Lower lobe of right lung (tissue), 2 donors: ENCODE data around the gene KICS2. TPM values are rescaled to one million over a fixed set of nuclear protein-coding genes. Genes with fewer than 3 reads are reported as not detected.

Experiments used
- ATAC-seq, 2 donors: fragments of 200-7000 bp; cut with Tn5 transposase; one replicate each; pipeline ENCODE4 v1.9.1; 2020 to 2022; ENCODE audit warnings: mild to moderate bottlenecking in 2 of 2, moderate library complexity in 2 of 2
- DNase-seq: peaks from one replicate; pipeline ENCODE4 v3.0.0-alpha.2; 2020
- H3K27ac ChIP-seq: fragments of 200-600 bp; one replicate; pipeline ENCODE4 v1.8.0; 2022
- H3K27me3 ChIP-seq: fragments of 200-600 bp; one replicate; pipeline ENCODE4 v1.8.0; 2022; ENCODE audit warnings: low read depth
- H3K36me3 ChIP-seq: fragments of 200-600 bp; one replicate; pipeline ENCODE4 v1.8.0; 2022; ENCODE audit warnings: mild to moderate bottlenecking
- H3K4me1 ChIP-seq: fragments of 200-600 bp; one replicate; pipeline ENCODE4 v1.8.0; 2022
- H3K4me3 ChIP-seq: fragments of 200-600 bp; one replicate; pipeline ENCODE4 v1.8.0; 2022; ENCODE audit warnings: mild to moderate bottlenecking
- H3K9me3 ChIP-seq: fragments of 200-600 bp; one replicate; pipeline ENCODE4 v1.8.0; 2022
- CTCF ChIP-seq: fragments of 200-600 bp; IDR thresholded peaks from one replicate; pipeline ENCODE4 v1.8.0; 2022; ENCODE audit warnings: antibody characterized with exemption, mild to moderate bottlenecking
- intact Hi-C: fragments of 100-400 bp; cut with DNase I; formaldehyde crosslinking; loops from one replicate; pipeline ENCODE4 v1.11.0; 2022
- total RNA-seq: library from RNA; stranded (reverse); fragmentation: NEBNext Ultra II Directional; extraction: Animal tissue kit (Norgen Biotek cat#: 25700); gene quantifications from one replicate; pipeline ENCODE4 v1.2.1, GENCODE V29; 2021
- donor health status: DM: no; HTN: yes; CAD: no; lungs with severe emphysema.

KICS2 gene
- total RNA-seq, 1 donor from 2014 or later, result 8.6 TPM

- no peak for TF ChIP-seq CTCF
- no peak for DNase-seq
Observed at GRCh38 chr12:64175254-64175945, 46.7 kb downstream of the KICS2 start.

GRCh38 chr12:64173456-64173855 is 48.6 kb downstream of the KICS2 start:
- no peaks in the 10 kb centered on the region for H3K36me3 ChIP-seq
- no peak for DNase-seq
- H3K9me3 ChIP-seq, result no peaks in the 10 kb centered on the region
- H3K27me3 ChIP-seq, result no peaks in the 10 kb centered on the region
- intact Hi-C loops, result no loop called here
- no peak overlapping the region for H3K27ac ChIP-seq
- TF ChIP-seq CTCF, result no peak
- no peak for ATAC-seq
- no peak overlapping the region for H3K4me3 ChIP-seq
- no peaks in the 10 kb centered on the region for H3K4me1 ChIP-seq

More at GRCh38 chr12:64175254-64175945, 46.7 kb downstream of the KICS2 start:
- Histone ChIP-seq H3K27ac (no peak overlapping the region), H3K4me3 (no peak overlapping the region), H3K9me3 (no peaks in the 10 kb centered on the region), H3K36me3 (no peaks in the 10 kb centered on the region), H3K27me3 (no peaks in the 10 kb centered on the region), H3K4me1 (peaks cover 1% of the 10 kb centered on the region)
- intact Hi-C loops, result no loop called here
- ATAC-seq, result no peak

Other genes with a start within 250 kb of the KICS2 start
- not detected for gene C12orf56, start 168.5 kb upstream of the KICS2 start, total RNA-seq
- gene XPOT, start 182.1 kb upstream of the KICS2 start, total RNA-seq, result 68.6 TPM
- gene TBK1, start 229.8 kb upstream of the KICS2 start, total RNA-seq, result 25.0 TPM